SHP77 treated with DMSO at 0.1 percent for 48 hours (cell line): Measurements from ENCODE around the gene PLA2G5.

Experiments
- DNase-seq: peaks from one replicate; lab custom pipeline; 2025; lab: John Stamatoyannopoulos, UW

Gene PLA2G5

GRCh38 chr1:20068722-20069121 lies 1.3 kb upstream of the PLA2G5 start:
- DNase-seq, result no peak

DNA sequence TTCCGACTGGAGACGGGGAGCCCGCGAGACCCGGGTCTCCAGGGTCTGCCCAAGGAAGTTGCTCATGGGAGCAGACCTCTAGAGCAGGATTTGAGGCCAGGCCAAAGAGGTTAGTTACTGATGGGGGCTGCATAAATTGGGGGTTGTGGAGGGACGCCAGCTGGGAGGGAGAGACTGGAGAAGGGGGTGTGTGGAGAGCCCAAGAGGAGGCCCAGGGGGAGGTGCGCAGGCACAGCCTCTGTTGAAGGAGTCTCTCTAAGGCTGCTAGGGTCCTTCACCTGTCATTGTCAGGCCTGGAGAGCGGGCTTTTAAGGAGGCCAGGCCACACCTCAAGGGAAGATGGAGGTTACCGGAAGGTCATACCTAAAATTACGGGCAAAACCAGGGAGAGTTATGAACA lies 363 bp downstream of the PLA2G5 start:
- DNase-seq, result no peak

DNA sequence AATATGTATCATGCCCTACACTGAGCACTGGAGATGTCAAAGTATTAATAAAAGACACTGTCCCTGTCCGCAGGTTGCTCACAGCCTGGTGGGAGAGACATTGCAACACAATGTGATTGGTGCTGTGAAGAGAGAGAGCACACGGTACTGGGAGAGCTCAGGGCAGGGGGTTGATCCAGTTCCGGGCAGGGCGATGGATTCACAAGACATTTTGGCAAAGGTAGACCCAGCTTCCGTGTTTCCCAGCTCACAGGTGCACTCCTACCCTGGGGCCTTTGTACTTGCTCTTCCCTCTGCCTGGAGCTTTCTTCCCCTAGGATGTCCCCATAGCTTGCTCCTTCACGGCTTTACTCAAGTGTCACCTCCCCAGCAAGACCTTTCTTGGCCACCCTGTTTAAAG lies 1.4 kb downstream of the PLA2G5 start:
- no peak for DNase-seq

DNA sequence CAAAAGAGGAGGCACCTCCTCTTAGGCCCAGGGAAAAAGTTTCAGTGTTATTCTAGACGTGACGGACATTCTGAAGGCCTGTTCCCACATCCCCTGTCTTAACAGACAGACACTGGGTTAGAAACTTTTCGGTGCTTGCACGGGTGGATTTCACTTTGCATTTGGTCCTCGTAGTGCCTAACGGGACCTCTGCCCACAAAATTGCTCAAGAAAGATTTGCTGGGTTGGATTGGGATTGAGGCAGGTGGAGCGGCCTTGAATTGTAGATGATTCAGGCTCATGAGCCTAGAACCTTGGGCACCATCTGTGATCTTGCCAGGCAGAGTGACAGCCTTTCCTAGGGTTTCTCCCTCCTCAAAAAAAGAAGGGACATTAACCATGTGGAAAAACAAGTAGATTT lies 2.8 kb downstream of the PLA2G5 start:
- DNase-seq, result no peak

DNA sequence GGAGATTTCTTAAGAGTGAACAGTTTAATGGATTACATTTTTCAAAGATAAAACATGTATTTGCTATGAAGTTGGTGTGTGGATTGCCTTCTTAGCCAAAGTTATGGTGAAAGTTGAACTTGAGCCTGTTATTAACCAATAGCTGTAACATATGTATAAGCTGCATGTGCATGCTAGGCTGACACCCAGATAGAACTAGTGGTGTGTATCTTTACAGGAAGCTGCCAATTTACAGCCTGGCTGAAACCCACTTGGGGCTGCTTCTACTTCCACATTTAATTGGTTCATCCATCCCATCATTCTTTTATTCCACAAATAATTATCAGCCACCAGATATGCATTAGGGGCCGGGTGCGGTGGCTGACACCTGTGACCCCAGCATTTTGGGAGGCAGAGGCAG lies 3.3 kb downstream of the PLA2G5 start:
- DNase-seq, result no peak

- DNase-seq, result no peak
Observed at GRCh38 chr1:20074055-20074724, 4.2 kb downstream of the PLA2G5 start.

GRCh38 chr1:20074725-20075171 lies 4.8 kb downstream of the PLA2G5 start:
- no peak for DNase-seq

- DNase-seq, result no peak
Observed at GRCh38 chr1:20075345-20075744, 5.4 kb downstream of the PLA2G5 start.

DNA sequence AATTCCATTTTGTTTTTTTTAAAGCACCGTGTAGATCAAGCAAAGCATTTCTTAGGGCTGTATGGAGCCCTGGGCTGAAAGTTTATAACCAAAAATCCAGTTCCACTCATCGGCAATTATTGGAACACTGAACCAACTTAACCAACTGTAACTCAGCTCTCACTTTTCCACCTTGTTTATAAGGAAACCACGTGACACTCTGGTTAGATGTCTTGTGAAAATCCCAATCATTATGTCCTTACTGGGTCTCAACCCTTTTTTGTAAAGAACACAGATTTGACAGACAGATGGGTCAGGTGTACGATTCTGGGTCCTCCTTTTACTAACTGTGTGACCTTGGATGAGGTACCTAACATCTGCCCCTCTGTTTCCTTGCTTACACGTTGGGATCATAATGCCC lies 6.2 kb downstream of the PLA2G5 start:
- DNase-seq, result no peak

- DNase-seq, result no peak
Observed at GRCh38 chr1:20076710-20077461, 6.9 kb downstream of the PLA2G5 start.

DNA sequence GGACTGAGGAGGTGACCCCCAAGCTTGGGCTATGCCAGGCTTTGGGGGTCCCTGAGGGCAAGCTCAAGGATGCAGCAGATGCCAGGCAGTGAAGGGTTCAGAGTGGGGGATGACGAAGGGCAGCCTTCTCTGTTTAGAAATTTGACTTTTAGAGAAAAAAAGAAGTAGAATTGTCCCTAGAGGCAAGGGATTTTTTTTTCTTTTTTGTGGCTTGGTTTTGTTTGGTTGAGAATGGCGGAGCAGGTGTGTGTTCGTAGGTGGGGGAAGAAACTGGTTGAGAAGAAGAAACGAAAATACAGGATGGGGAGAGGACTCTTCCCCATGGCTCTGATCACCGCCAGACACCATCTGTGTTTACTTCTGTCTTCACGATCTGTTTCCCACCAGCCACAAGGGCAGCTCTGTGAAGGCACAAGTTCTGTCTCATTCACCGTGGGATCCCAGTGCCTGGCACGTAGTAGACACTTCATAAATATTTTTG lies 8.2 kb downstream of the PLA2G5 start:
- DNase-seq, result no peak

GRCh38 chr1:20078711-20079110 lies 8.7 kb downstream of the PLA2G5 start:
- DNase-seq, result no peak

DNA sequence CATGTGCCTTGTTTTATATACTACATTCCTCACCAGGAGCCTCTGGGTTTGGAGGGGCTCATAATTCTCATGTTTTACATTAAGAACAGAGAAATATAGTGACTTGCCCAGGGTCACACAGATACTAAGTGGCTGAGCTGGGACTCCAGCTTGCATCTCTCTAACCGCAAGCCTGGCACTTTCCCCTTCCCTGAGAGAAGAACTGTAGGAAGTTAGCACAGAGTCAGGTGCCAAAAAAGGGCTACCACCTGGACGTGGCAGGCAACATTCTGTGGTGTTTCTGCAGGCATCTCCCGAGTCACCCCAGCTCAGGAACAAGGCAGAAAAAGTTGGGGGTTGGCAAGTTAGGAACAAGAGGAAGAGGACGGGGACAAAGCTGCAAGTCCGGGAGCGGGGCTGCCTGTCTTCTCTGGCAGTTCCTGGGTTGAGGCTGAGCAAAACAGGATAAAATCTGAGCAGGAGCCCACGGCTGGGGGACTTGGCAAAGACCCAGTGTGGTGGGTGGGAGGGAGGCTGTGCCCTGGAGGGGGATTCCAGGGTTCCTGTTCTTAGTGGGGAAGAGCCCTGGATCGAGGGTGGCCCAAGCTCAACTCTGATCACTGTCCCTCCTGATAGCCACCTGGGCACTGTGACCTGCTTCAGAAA lies 9.8 kb downstream of the PLA2G5 start:
- no peak for DNase-seq

- no peak for DNase-seq
Observed at GRCh38 chr1:20080441-20081352, 10.7 kb downstream of the PLA2G5 start.

DNA sequence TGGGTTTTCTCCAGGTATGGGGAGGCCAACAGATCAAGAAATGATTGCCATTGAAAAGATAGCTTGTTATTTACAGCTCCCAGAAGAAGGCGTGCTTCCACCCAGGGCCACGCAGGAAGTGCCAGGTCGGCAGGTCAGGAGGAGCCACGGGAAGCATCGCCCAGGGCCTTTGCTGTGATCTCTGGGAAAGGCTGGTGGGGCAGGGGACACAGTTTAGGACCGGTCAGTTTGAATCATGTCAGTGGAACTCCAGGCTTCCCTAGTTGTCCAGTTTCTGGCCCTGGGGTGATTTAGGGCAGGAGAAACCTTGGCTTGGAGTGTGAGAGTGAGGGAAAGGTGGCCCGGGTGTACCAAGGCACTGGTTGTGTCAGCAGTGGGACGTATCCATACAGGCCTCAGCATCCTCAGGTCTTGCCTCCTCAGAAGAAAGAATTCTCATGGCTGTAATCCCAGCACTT lies 11.4 kb downstream of the PLA2G5 start:
- no peak for DNase-seq

DNA sequence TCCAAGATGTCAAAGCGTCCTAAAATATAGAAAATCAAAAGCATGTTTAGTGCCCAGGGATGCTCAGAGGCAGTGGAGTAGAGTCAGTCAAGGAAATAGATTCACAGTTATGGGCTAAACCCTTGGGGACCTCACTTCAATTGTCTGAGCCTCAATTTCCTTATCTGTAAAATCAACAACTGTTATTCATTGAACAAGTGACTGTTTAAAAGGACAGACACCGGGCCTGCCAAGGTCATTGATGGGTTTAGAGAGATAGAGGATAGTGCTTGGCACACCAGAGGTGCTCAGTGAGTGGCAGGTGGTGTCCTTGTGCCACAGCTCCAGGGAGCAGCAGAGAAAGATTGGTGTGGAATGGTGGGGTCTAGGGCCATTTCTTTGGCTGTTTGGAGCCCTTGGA lies 12.8 kb downstream of the PLA2G5 start:
- DNase-seq, result no peak

DNA sequence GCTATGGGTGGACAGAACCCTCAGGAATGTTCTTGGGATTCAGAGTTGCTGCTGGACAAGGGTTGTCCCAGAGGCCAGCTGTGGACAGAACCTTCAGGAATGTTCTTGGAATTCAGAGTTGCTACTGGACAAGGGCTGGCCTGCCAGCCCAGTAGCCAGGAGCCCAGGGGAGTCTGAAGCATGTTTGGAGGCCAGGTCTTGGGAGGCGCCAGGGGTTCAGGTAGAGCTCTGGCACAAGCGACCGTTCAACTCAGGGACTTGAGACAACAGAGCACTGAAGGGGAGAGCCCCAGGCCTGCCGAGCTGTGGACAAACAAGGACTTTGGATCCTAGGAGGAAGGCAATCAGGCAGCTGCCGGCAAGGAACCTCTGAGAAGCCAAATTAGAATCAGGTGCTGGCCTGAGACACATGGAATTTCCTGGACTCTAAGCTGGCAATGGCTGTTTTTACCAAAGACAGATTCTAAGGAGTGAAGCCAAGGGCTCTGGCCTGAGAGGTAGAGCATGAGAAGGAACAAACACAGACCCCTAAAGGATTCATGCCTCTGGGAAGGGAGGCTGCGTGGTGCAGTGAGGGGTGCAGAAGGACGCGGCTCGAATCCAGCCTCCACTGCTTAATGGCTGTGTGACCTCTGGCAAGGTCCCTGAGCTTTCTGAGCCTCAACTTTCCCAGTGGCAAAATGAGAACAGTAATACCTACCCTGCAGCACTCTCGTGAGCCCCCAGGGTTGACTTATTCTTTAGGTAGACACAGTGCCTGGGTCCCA lies 13.4 kb downstream of the PLA2G5 start:
- no peak for DNase-seq

DNA sequence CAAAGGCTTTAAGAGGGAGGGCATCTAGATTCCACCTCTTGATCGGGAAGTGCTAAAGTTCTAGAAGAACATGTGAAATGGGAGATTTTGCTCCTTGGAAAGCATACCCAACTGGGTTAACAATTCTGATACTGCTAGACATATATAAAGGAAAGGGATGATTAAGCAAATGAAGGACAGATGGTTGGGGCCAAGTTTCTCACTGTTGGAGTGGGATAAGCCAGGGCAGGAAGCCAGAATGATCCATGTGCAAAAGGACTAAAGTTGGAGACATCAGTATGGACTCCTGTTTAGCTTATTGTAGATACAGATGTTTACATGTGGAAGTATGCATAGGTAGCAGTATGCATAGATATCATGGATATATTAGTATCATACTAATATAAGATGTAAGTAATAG lies 16.8 kb downstream of the PLA2G5 start:
- DNase-seq, result no peak

GRCh38 chr1:20087668-20088067 lies 17.7 kb downstream of the PLA2G5 start:
- no peak for DNase-seq

DNA sequence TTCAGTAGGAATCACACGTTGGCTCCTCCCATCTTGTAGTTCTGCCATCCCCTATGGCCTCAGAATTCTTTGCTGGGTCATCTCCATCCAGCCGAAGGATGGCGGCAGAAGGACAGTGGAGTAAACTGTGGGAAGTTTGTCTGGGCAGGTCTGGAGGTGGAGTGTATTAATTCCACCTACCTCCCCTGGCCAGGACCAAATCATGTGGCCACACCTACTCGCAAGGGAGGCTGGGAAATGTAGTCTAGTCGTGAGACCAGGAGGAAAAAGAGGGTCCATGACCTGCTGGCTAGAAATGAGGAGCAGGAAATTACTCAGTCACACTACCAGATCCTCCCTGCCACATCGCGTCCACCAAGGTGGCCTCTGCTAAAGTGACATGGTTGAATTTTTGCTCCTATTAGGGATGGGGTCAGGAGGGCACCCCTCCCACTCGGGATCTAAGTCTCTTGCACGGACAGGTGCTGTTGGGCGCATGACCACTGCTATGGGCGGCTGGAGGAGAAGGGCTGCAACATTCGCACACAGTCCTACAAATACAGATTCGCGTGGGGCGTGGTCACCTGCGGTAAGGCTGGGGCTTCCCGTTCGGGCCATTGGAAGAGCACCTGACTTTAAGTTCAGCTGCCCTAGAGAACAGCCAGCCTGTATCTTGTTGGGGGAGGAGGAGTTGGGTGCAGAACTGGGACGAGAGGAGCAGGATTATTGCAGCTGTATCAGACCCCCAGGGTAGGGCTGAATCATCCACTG lies 19.5 kb downstream of the PLA2G5 start:
- no peak for DNase-seq
